Endometrial microvascular endothelial cells (primary cell): Measurements from ENCODE around the gene NECAB2. TPM values are rescaled to one million over a fixed set of nuclear protein-coding genes. Genes with fewer than 3 reads are reported as not detected.
"Not testable (repeated sequence)": the region's sequence is repeated elsewhere in the genome, so short reads cannot be mapped to it uniquely, and the experiment has no call there.

Experiments
- in situ Hi-C: cut with HindIII; loops from 2 replicates; pipeline ENCODE4 v1.10.0; 2017; ENCODE audit warnings: low sequenced_read_pairs, low pct_unique_long_range_greater_than_20kb; ENCODE audit errors: inconsistent ontology term
- total RNA-seq: library from RNA; depleted of rRNA; stranded (reverse); fragments of >200 nt; gene quantifications from one replicate; pipeline ENCODE4 v1.2.3, GENCODE V29; 2015; ENCODE audit errors: inconsistent ontology term

NECAB2 gene
- total RNA-seq, 1 donor from 2014 or later: not detected

DNA sequence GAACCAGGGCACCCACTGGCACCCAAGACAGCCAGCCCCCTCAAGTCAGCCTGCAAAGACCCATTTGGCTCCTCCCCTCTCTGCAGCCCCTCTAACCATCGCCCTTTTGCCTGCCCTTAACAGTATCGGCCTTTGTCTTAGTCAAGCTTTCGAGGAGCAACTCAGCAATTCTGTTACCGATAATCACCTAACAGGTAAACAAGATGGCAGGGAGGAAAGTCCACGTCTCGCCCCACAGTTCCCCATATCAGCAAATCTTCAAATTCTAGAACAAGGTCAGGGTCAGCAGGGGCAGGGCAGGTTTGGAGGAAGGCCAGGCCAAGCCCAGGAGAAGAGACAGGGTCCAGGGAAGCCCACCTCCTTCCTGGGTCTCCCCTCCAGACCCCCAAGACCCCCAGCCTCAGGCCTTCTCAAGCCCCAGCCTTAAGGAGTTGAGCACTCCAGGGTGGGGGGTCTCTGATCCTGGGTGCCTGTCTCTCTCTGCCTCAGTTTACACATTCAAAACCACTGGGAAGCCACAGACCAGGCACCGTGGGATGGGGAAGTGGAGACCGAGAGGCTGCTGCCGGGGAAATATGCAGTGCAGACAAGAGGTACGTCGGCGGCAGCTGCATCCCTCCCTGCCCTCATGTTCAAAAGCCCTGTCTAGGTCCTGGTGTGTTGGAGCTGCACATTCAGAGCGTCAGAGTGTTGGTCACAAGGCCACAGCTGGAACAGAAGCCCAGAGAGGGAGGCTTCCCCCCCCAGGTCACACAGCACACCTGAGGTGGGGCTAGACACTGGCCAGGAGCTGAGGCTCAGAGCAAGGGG lies 18.9 kb upstream of the NECAB2 start:
- in situ Hi-C loops: no loop called here

DNA sequence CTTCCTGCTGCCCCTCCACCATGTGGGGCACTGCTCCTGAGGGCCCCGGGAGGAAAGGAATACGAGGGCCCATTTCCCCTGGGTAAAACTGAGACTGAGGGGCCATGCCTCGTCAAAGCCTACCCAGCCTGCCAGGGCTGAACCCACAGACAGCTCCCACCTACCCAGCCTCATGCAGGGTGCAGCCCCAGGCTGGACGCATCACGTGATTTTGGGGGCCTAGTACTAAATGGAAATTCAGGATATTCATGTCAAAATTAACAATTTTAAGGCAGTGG lies 18.4 kb upstream of the NECAB2 start:
- in situ Hi-C loops: no loop called here

DNA sequence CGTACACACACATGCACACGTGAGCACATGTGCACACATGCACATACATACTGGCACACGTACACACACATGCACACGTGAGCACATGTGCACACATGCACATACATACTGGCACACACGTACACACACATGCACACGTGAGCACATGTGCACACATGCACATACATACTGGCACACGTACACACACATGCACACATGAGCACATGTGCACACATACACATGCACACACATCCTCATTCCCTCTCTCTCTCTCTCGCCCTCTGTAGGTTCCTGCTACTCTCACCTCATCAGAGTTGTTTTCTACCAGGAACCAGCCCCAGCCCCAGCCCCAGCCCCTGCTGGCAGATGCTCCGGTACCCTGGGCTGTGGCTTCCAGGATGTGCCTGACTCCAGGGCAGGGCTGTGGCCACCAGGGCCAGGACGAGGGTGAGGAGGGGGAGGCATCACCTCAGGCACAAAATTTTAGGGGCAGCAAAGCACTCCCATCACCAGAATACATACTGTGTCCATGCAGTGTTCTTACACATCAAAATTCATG lies 17.1 kb upstream of the NECAB2 start:
- in situ Hi-C loops: not testable (repeated sequence)

DNA sequence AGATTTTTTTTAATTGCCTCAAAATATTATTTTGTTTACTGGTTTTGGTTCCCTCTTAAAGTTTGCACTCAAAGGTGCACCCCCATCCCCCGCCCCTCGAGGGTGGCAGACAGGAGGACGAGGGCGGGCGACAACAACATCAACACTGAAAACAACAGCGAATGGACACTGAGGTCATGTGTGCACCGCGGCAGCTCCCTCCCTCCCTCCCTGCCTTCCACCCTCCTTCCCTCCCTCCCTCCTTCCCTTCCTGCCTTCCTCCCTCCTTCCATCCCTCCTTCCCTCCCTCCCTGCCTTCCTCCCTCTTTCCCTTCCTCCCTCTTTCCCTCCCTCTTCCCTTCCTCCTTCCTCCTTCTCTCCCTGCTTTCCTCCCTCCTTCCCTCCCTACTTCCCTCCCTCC lies 16.5 kb upstream of the NECAB2 start:
- in situ Hi-C loops: no loop called here

DNA sequence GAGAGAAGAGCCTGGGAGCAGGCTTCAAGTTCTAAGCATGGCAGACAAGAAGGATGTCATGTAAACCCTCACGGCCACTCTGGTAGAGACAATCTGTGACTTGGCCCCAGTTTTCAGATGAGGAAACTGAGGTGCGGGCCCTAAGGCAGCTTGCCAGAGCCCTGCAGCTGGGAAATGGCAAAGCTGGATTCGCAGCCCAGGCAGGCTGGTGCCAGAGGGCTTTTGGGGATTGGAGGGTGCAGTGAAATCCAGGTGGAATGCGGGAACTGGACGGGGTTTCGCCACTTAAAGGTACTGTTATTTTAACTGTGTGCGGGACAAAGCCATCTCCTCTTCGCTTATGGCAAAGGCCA lies 15.5 kb upstream of the NECAB2 start:
- in situ Hi-C loops: no loop called here

DNA sequence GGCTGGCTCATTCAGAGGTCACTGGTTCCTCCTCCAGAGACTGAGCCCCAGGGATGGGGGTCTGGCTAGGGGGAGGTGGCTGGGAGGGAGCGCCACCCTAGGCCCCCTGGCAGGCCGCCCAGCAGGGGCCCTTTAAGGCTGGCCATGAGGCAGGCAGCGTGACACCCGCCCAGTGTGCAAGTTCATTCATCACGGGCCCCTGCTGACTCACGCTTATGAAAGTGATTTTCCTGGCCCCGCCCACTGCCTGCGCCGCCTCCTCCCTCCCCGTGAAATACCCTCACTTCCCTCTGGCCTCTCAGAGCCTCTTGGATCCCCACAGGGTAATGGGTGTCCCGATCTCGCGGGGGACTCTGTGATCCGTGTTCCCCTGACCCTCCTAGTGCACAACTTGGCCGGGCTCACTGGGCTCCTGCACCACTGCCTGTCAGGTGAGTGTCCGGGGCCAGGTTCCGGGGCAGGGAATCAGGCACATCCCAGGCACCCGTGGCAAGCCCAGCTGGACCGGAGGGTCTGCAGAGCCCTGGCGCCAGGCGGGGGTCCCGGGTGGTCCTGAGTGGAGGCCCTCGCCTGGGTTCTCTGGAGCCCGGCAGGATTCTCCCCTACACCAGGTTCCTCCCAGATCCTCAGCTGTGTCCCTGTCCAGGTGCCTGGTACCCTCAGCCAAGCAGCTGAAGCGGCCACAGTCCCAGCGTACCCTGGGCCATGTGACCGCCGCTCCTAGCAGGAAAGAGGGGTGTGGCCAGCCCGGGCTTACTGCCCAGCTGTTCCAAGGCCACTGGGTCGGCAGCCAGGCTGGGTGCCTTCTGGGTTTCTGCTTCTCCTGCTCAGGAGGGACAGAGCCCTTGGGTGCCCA lies 14.9 kb upstream of the NECAB2 start, which contains the start of gene OSGIN1:
Gene OSGIN1, plus strand, starts transcription at position 301 of the 856 bp plus-strand sequence. CDS start 4,432 bp downstream, outside the sequence.
- in situ Hi-C loops: no loop called here

DNA sequence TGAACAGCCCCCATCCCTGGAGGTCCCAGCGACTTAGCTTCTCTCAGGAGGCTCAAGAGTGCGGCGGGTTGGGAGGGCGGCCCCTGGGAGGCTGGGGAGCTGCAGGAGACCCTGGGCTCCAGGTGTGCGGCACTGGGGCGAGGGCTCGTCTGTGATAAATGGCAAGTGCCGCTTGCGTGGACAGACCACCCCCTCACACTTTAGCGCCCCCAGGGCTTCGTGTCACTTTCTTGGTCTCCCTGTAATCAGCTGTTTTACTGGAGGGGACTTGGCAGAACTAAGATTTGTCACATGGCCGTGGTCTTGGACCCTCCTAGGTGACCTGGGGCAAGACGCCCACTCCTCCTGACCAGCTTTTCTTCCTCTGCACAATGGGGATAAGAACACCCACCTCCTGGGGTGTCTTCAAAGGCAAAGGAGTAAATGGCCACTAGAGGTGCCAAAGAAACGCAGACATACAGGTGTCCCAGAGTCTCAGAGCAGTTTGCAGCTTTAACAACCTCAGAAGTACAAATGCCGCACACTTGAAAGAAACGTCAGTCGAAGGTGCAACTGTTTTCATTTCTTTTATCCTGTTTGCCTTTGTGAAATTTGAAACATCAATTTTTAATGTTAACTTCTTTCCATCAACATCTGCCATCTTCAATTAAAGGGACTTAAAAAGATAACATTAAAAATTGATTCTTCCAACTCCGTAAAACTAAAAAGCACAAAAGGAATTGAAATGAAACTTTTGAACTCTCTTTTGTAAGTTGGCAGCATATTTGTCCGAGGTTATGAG lies 14.1 kb upstream of the NECAB2 start:
- in situ Hi-C loops: no loop called here

DNA sequence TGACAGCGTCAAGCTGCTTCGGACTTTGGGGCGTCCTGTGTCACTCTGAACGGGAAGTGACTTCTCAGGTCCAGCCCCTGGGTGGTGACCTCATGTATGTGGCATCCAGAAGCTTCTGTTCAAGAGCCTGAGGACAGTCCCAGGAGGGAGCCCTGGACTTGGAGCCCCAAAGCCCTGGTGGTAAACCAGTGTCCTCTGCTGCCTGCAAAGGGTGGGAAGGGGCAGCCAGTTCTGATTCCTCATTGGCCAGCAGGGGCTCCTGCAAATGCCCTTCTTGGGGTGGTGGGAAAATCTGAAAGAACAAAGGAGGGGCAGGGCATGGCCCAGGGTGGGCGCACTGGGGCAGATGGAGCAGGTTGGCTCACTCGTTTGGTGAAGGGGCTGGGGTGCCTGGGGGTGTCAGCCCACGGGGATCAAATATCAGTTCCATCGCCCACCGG lies 13.4 kb upstream of the NECAB2 start:
- in situ Hi-C loops: no loop called here

DNA sequence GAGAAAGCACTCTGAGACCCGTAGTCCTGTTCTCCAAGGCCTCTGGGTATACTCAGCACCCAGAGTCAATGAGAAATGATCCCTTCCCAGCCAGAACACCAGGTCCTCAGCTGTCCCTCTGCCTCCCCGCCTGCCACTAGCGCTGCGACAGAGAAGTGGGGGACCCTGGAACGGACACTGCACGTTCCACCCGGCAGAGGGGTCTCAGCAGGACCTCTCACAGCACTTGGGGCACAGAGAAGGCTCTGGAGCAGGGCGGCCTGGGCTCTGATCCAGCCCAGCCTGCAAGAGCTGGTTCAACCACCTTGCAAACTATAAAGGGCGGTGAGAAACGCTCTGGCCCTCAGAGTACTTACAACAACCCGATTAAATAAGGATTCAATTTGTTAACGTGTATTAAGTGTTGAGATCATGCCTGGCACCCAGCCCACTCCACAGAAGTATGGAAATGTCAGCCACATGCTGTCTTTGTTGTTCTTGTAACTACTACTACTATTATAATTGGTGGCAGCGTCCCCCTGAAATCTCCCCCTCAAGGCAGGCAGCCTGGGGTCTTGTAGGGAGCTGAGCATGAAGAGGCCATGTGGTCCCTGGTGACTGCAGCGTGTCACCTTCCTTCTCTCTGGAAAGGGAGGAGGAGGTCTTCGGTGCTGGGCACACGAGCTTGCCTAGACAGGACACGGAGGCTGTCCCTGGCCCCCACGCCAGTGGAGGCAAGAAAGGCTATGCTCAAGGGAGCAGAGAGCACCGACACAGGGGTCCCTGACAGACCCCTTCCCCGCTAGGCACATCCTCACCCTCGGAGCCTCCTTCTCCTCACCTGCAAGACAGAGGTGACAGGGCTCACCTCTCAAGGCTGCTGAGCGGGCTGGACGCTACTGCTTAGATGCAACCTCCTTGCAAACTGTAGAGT lies 12.6 kb upstream of the NECAB2 start:
- in situ Hi-C loops: no loop called here

DNA sequence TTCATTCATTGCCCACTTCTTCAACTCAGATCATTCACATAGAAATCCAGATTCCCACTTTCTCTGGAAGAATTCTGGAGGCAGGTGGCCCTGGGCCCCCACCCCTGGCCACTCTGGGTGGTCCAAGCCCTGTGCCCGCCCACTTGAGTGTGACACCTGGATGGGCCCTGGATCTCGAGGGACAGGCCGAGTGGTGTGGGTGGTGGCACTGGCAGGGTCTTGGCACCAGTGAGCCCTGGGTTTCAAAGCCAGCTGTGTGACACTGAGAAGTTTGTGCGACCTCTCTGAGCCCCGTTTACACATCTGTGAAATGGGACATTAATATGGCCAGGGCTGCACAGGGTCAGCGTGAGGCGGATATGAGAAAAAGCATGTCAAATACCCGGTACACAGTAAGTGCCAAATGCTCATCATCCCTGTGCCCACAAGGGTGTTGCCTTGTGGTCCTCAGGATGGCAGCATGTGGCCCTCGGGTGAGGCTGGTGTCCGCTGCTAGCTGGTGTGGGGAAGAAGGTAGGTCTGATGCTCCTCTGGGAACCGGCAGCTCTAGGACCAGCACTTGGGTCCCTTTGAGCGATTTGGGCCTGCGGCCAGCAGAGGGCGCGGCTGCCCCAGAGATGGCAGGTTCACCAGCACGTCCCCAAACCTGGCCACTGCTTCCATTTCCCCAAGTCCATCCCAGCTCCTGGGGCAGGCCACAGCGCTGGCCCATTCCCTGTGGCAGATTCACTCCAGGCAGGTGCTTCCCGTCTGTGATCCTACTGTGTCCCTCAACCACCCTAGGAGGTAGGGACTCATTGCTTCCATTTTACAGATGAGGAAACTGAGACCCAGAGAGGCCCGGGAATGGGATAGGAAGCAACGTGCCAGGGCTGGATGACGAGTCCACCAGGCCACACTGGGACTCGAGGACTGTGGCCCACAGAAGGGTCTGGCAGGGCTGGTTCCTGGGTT lies 11.4 kb upstream of the NECAB2 start:
- in situ Hi-C loops: no loop called here

DNA sequence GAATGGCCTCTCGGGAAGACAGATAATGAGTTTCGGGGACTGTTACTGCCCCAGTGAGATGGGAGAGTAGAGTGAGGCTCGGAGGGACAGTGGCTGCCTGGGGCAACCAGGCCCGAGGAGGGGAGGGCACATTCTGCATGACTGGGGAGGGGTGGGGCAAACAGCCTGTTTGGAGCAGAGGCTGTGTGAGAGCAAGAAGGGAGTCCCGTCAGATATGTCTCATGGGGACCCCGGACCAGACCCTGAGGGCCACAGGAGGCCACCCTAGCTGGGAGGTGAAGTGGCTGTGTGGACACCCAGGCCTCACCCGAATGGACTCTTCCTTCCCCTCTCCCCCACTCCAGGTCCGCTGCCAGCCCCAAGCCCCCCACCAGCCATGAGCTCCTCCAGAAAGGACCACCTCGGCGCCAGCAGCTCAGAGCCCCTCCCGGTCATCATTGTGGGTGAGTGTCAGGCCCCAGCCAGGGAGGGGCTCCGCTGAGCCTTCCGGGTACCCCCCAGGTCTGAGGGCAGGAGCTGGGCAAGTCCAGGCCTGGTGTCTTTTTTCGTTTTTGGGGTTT lies 10.7 kb upstream of the NECAB2 start:
- in situ Hi-C loops: no loop called here

DNA sequence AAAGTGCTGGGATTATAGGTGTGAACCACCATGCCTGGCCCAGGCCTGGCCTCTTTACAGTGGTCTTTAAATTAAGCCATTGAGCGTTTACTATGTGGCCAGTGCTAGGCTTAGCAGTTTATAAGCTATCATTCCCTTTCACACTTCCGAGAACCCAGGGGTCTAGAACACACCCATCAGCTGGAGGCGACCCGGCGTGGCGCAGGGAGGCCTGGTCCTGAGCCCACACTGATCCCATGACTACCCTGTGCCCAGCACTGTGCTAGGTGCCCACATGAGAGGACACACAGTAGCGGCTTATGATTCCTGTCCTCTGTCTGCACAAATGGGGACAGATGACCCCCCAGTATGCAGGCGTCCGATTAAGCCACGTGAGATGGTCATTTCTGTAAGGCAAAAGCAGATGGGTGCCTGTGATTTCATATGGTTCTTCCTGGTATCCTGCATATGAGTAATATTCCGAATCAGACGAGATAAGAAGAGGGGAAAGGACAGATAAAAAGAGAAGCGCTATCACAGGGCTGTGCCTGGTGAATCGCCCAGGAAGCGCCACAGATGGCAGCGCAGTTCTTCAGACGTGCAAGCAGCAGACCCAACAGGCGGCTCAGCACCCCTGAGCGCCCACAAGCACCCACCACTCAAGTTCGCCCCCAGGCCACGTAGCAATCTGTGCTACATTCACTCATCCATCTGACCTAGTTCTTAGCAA lies 9.8 kb upstream of the NECAB2 start:
- in situ Hi-C loops: no loop called here

DNA sequence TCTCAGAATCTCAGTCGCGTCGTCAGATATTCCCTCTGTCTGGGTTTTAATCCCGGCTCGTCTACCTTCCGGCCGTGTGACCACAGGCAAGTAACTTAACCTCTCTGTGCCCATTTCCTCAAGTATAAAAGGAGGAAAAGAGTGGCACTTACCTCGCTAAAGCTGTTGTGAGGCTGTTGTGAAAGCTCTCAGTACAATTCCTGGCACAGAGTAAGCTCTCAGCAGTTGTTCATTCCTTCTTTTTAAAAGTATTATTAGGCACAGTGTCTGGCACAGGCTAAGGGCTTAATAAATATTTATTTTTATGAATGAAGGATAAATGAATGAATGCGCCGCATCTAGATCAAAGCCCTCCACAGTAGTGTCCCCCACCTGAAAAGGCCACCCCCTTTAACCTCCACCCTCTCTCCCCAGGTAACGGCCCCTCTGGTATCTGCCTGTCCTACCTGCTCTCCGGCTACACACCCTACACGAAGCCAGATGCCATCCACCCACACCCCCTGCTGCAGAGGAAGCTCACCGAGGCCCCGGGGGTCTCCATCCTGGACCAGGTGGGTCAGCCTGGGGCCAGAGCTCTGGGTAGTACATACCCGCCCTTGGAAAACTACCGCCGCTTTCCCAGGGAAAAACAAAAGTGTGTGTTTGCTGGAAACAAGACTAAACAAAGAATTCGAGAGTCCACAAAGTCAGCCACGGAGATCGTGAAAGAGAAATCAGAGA lies 9.0 kb upstream of the NECAB2 start:
- in situ Hi-C loops: no loop called here

DNA sequence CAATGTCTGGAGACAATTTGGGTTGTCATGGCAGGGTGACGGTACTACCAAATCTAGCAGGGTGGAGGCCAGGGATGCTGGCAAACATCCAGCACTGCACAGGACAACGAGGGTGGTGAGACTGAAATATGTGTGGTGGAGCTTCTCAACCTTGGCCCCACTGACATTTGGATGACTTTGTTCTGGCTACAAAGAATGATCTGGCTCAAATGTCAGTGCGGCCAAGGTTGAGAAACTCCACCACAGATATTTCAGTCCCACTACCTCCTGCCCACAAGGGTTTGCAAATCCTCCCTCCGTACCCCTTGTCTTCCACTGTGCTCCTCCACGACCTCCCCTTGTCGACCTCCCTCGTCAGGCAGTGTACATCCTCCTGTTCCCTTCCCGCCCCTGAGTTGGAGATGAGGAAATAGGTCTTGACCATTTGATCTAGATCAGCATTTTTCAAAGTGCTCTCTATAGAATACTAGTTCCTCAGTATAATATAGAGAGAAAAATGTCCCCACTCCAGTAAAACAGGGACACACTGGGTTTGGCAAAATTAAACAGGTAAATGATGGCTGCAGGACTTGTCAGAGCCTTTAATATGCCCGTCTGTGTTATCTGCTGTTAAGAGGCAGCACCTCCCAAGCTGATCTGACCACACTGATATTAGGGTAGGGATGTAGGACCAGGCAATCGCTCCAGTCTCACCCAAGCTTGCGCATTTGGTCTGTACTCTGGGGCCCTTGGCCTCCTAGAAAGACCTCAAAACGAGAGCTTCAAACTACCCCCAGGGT lies 8.2 kb upstream of the NECAB2 start:
- in situ Hi-C loops: no loop called here
